Hematopoietic multipotent progenitor cell treated with erythropoietin and hydrocortisone succinate and interleukin-3 and kit ligand, for 15 days (in vitro differentiated cells): ENCODE data around the gene FASN.
"Not testable (repeated sequence)": the region's sequence is repeated elsewhere in the genome, so short reads cannot be mapped to it uniquely, and the experiment has no call there.

Experiments
- DNase-seq: peaks from one replicate; pipeline ENCODE4 v3.0.0-alpha.2; 2015; ENCODE audit warnings: low spot score

Gene FASN

GRCh38 chr17:82043507-82043906, 54.5 kb downstream of the FASN start:
- no peak for DNase-seq

GRCh38 chr17:82042649-82043048, 55.4 kb downstream of the FASN start:
- no peak for DNase-seq

GRCh38 chr17:82041144-82041814, 56.8 kb downstream of the FASN start:
- no peak for DNase-seq

- DNase-seq = no peak
Observed at GRCh38 chr17:82039695-82040299, 58.2 kb downstream of the FASN start.

GRCh38 chr17:82038796-82039409, 59.1 kb downstream of the FASN start:
- not testable (repeated sequence) for DNase-seq

GRCh38 chr17:82037889-82038195, 60.2 kb downstream of the FASN start:
- no peak for DNase-seq

GRCh38 chr17:82037092-82037888, 60.7 kb downstream of the FASN start, which contains the start of gene DCXR:
Gene DCXR (minus strand): TSS chr17:82037697. CDS start chr17:82037682, 15 bp downstream.
- peak; percentile 94 for DNase-seq

GRCh38 chr17:82036634-82037091, 61.4 kb downstream of the FASN start:
- DNase-seq = no peak

- no peak for DNase-seq
Observed at GRCh38 chr17:82035956-82036633, 61.9 kb downstream of the FASN start.

- no peak for DNase-seq
Observed at GRCh38 chr17:82035488-82035887, 62.5 kb downstream of the FASN start.

- DNase-seq = no peak
Observed at GRCh38 chr17:82034371-82035011, 63.5 kb downstream of the FASN start.

GRCh38 chr17:82033359-82034085, 64.5 kb downstream of the FASN start:
- no peak for DNase-seq

GRCh38 chr17:82031885-82032627, 66.0 kb downstream of the FASN start:
- DNase-seq = no peak

GRCh38 chr17:82031303-82031884, 66.6 kb downstream of the FASN start, which contains the start of gene RAC3:
Gene RAC3 (plus strand): TSS chr17:82031678. CDS start chr17:82031762, 84 bp downstream.
- DNase-seq = no peak

- peak; percentile 70 for DNase-seq
Observed at GRCh38 chr17:82030470-82031302, 67.3 kb downstream of the FASN start.

- DNase-seq = no peak
Observed at GRCh38 chr17:82029990-82030469, 68.0 kb downstream of the FASN start.

- DNase-seq = no peak
Observed at GRCh38 chr17:82029391-82029790, 68.6 kb downstream of the FASN start.

- no peak for DNase-seq
Observed at GRCh38 chr17:82028966-82029365, 69.1 kb downstream of the FASN start.
